ENCODE results near the gene POLR3K. TPM values are rescaled to one million over a fixed set of nuclear protein-coding genes. Genes with fewer than 3 reads are reported as not detected.
A peak's percentile ranks its signal among the peaks of the same experiment; 100 is the strongest.

POLR3K gene
- total RNA-seq, 1 donor = 5.6 TPM

GRCh38 chr16:85865-86264 is 32.5 kb upstream of the POLR3K start:
- no peak for TF ChIP-seq CTCF (IDR thresholded peaks at IDR 0.05; ENCODE audit: insufficient read depth, low read depth, low read length)
- DNase-seq (ENCODE audit: low read depth) = no peak
- H3K4me3 ChIP-seq (ENCODE audit: low read depth, low read length) = no peak overlapping the region

- H3K4me3 ChIP-seq (ENCODE audit: low read depth, low read length) = no peak overlapping the region
- DNase-seq (ENCODE audit: low read depth) = no peak
- no peak for TF ChIP-seq CTCF (IDR thresholded peaks at IDR 0.05; ENCODE audit: insufficient read depth, low read depth, low read length)
Observed at GRCh38 chr16:85407-85782, 32.0 kb upstream of the POLR3K start.

- DNase-seq (ENCODE audit: low read depth) = peak; percentile 91
- no peak overlapping the region for H3K4me3 ChIP-seq (ENCODE audit: low read depth, low read length)
- TF ChIP-seq CTCF (IDR thresholded peaks at IDR 0.05; ENCODE audit: insufficient read depth, low read depth, low read length) = no peak
Observed at GRCh38 chr16:84718-85406, 31.5 kb upstream of the POLR3K start.

GRCh38 chr16:83781-84615 is 30.6 kb upstream of the POLR3K start:
- DNase-seq (ENCODE audit: low read depth) = no peak
- no peak overlapping the region for H3K4me3 ChIP-seq (ENCODE audit: low read depth, low read length)
- peak; percentile 8 for TF ChIP-seq CTCF (IDR thresholded peaks at IDR 0.05; ENCODE audit: insufficient read depth, low read depth, low read length)

- no peak for TF ChIP-seq CTCF (IDR thresholded peaks at IDR 0.05; ENCODE audit: insufficient read depth, low read depth, low read length)
- no peak overlapping the region for H3K4me3 ChIP-seq (ENCODE audit: low read depth, low read length)
- DNase-seq (ENCODE audit: low read depth) = no peak
Observed at GRCh38 chr16:83060-83603, 29.7 kb upstream of the POLR3K start.

- DNase-seq (ENCODE audit: low read depth) = no peak
- TF ChIP-seq CTCF (IDR thresholded peaks at IDR 0.05; ENCODE audit: insufficient read depth, low read depth, low read length) = no peak
- H3K4me3 ChIP-seq (ENCODE audit: low read depth, low read length) = peak overlapping the region; percentile 68
Observed at GRCh38 chr16:79151-80054, 26.0 kb upstream of the POLR3K start.

Measured in fibroblast of villous mesenchyme (primary cell).